Measurements from ENCODE around the gene ARID5B.

The ARID5B gene

GRCh38 chr10:62063795-62064472 lies 162.4 kb downstream of the ARID5B start:
- DNase-seq (ENCODE audit: extremely low read depth in 1 of 2, low read depth in 1 of 2), result no peak

GRCh38 chr10:62067560-62067959 lies 166.1 kb downstream of the ARID5B start:
- DNase-seq (ENCODE audit: extremely low read depth in 1 of 2, low read depth in 1 of 2), result no peak

- no peak for DNase-seq (ENCODE audit: extremely low read depth in 1 of 2, low read depth in 1 of 2)
Measured at GRCh38 chr10:62068464-62068863, 167.0 kb downstream of the ARID5B start.

GRCh38 chr10:62069452-62070178 lies 168.1 kb downstream of the ARID5B start:
- DNase-seq (ENCODE audit: extremely low read depth in 1 of 2, low read depth in 1 of 2), result no peak

GRCh38 chr10:62071846-62072281 lies 170.4 kb downstream of the ARID5B start:
- DNase-seq (ENCODE audit: extremely low read depth in 1 of 2, low read depth in 1 of 2), result no peak

GRCh38 chr10:62072901-62073300 lies 171.4 kb downstream of the ARID5B start:
- DNase-seq (ENCODE audit: extremely low read depth in 1 of 2, low read depth in 1 of 2), result no peak

- DNase-seq (ENCODE audit: extremely low read depth in 1 of 2, low read depth in 1 of 2), result no peak
Measured at GRCh38 chr10:62073429-62073828, 171.9 kb downstream of the ARID5B start.

- no peak for DNase-seq (ENCODE audit: extremely low read depth in 1 of 2, low read depth in 1 of 2)
Measured at GRCh38 chr10:62075414-62075813, 173.9 kb downstream of the ARID5B start.

GRCh38 chr10:62075912-62076311 lies 174.4 kb downstream of the ARID5B start:
- DNase-seq (ENCODE audit: extremely low read depth in 1 of 2, low read depth in 1 of 2), result no peak

GRCh38 chr10:62076891-62077290 lies 175.4 kb downstream of the ARID5B start:
- no peak for DNase-seq (ENCODE audit: extremely low read depth in 1 of 2, low read depth in 1 of 2)

GRCh38 chr10:62077330-62078015 lies 176.0 kb downstream of the ARID5B start:
- no peak for DNase-seq (ENCODE audit: extremely low read depth in 1 of 2, low read depth in 1 of 2)

GRCh38 chr10:62079885-62080559 lies 178.5 kb downstream of the ARID5B start:
- no peak for DNase-seq (ENCODE audit: extremely low read depth in 1 of 2, low read depth in 1 of 2)

GRCh38 chr10:62080905-62081304 lies 179.4 kb downstream of the ARID5B start:
- no peak for DNase-seq (ENCODE audit: extremely low read depth in 1 of 2, low read depth in 1 of 2)

GRCh38 chr10:62081341-62082270 lies 180.1 kb downstream of the ARID5B start:
- DNase-seq (ENCODE audit: extremely low read depth in 1 of 2, low read depth in 1 of 2), result no peak

GRCh38 chr10:62082271-62082656 lies 180.8 kb downstream of the ARID5B start:
- no peak for DNase-seq (ENCODE audit: extremely low read depth in 1 of 2, low read depth in 1 of 2)

GRCh38 chr10:62082729-62083411 lies 181.4 kb downstream of the ARID5B start:
- DNase-seq (ENCODE audit: extremely low read depth in 1 of 2, low read depth in 1 of 2), result no peak

GRCh38 chr10:62083412-62084267 lies 182.1 kb downstream of the ARID5B start:
- DNase-seq (ENCODE audit: extremely low read depth in 1 of 2, low read depth in 1 of 2), result no peak

GRCh38 chr10:62084451-62084850 lies 183.0 kb downstream of the ARID5B start:
- DNase-seq (ENCODE audit: extremely low read depth in 1 of 2, low read depth in 1 of 2), result no peak

- no peak for DNase-seq (ENCODE audit: extremely low read depth in 1 of 2, low read depth in 1 of 2)
Measured at GRCh38 chr10:62085404-62085803, 183.9 kb downstream of the ARID5B start.
